KOPT-K1 (cell line): ENCODE measurements around the gene MRPL34.

ENCODE experiments used
- H3K27ac ChIP-seq: fragments of 200-600 bp; sonication (generic); 2 replicates; pipeline ENCODE4 v1.5.1; 2016; ENCODE audit warnings: antibody characterized with exemption, mild to moderate bottlenecking, low read depth, low read length; ENCODE audit not compliant: poor library complexity, severe bottlenecking
- H3K36me3 ChIP-seq: fragments of 200-600 bp; sonication (generic); 2 replicates; pipeline ENCODE4 v1.5.1; 2017; ENCODE audit warnings: antibody characterized with exemption, mild to moderate bottlenecking, low read length, moderate library complexity; ENCODE audit not compliant: insufficient read depth
- H3K9me3 ChIP-seq: fragments of 200-600 bp; sonication (generic); 2 replicates; pipeline ENCODE4 v1.5.1; 2017; ENCODE audit warnings: antibody characterized with exemption, low read length, mild to moderate bottlenecking; ENCODE audit not compliant: insufficient read depth, poor library complexity, severe bottlenecking

MRPL34 gene

GRCh38 chr19:17296273-17296672, 9.4 kb upstream of the MRPL34 start:
- peaks cover 12% of the 10 kb centered on the region for H3K9me3 ChIP-seq

GRCh38 chr19:17296976-17297375, 8.7 kb upstream of the MRPL34 start:
- Histone ChIP-seq H3K27ac (no peak overlapping the region), H3K9me3 (peaks cover 12% of the 10 kb centered on the region), H3K36me3 (peaks cover 14% of the 10 kb centered on the region)

More at GRCh38 chr19:17296273-17296672, 9.4 kb upstream of the MRPL34 start:
- Histone ChIP-seq H3K27ac (no peak overlapping the region), H3K36me3 (peaks cover 14% of the 10 kb centered on the region)

GRCh38 chr19:17300992-17301619, 4.6 kb upstream of the MRPL34 start:
- Histone ChIP-seq H3K27ac (no peak overlapping the region), H3K9me3 (peaks cover 12% of the 10 kb centered on the region), H3K36me3 (peaks cover 14% of the 10 kb centered on the region)

GRCh38 chr19:17302391-17303166, 3.1 kb upstream of the MRPL34 start:
- H3K9me3 ChIP-seq = peaks cover 11% of the 10 kb centered on the region
- H3K27ac ChIP-seq = peak overlapping the region; percentile 49
- H3K36me3 ChIP-seq = peaks cover 14% of the 10 kb centered on the region

- Histone ChIP-seq H3K27ac (peak within 1 kb of the TSS; percentile 49), H3K36me3 (peaks cover 10% of the 10 kb centered on the region), H3K9me3 (peaks cover 4% of the 10 kb centered on the region)
These were observed 2.3 kb upstream of the MRPL34 start, which contains the start of gene ABHD8 for GRCh38 chr19:17303167-17303939. Gene ABHD8, minus strand, starts transcription at chr19:17303425. Its CDS starts 1,809 bp downstream, at chr19:17301616.

GRCh38 chr19:17303940-17304267, 1.8 kb upstream of the MRPL34 start:
- H3K9me3 ChIP-seq = no peaks in the 10 kb centered on the region
- H3K36me3 ChIP-seq = peaks cover 4% of the 10 kb centered on the region; the same call in 1 of the 2 replicates
- H3K27ac ChIP-seq = no peak overlapping the region

GRCh38 chr19:17304386-17305215, 1.1 kb upstream of the MRPL34 start:
- H3K9me3 ChIP-seq = no peaks in the 10 kb centered on the region
- peaks cover 4% of the 10 kb centered on the region; the same call in 1 of the 2 replicates for H3K36me3 ChIP-seq
- peak overlapping the region; percentile 93 for H3K27ac ChIP-seq

GRCh38 chr19:17305216-17305516, 506 bp upstream of the MRPL34 start:
- Histone ChIP-seq H3K9me3 (no peaks in the 10 kb centered on the region), H3K27ac (peak overlapping the region; percentile 93), H3K36me3 (peaks cover 4% of the 10 kb centered on the region; the same call in 1 of the 2 replicates)

- Histone ChIP-seq H3K27ac (peak overlapping the region; percentile 93), H3K9me3 (no peaks in the 10 kb centered on the region), H3K36me3 (0 out of 2 replicates have a peak, but pooled peaks cover under 1% of the 10 kb centered on the region)
These were observed 628 bp downstream of the MRPL34 start for GRCh38 chr19:17306285-17306714.

- Histone ChIP-seq H3K36me3 (peaks cover 17% of the 10 kb centered on the region), H3K27ac (no peak overlapping the region)
These were observed 2.3 kb downstream of the MRPL34 start for GRCh38 chr19:17307876-17308377.

GRCh38 chr19:17309198-17309964, 3.7 kb downstream of the MRPL34 start, which contains the start of gene DDA1:
Gene DDA1, plus strand, starts transcription at chr19:17309563. Its CDS starts 92 bp downstream, at chr19:17309655.
- H3K27ac ChIP-seq = peak within 1 kb of the TSS; percentile 85
- H3K36me3 ChIP-seq = peaks cover 31% of the 10 kb centered on the region
- H3K9me3 ChIP-seq = no peaks in the 10 kb centered on the region

More at GRCh38 chr19:17307876-17308377, 2.3 kb downstream of the MRPL34 start:
- no peaks in the 10 kb centered on the region for H3K9me3 ChIP-seq

- H3K9me3 ChIP-seq = no peaks in the 10 kb centered on the region
- H3K27ac ChIP-seq = peak overlapping the region; percentile 85
- H3K36me3 ChIP-seq = peaks cover 37% of the 10 kb centered on the region
These were observed 4.3 kb downstream of the MRPL34 start for GRCh38 chr19:17309965-17310461.

GRCh38 chr19:17311455-17312188, 6.0 kb downstream of the MRPL34 start:
- Histone ChIP-seq H3K36me3 (peaks cover 51% of the 10 kb centered on the region), H3K27ac (no peak overlapping the region), H3K9me3 (no peaks in the 10 kb centered on the region)
